K562 (cell line): Measurements from ENCODE around the gene THAP11. TPM values are rescaled to one million over a fixed set of nuclear protein-coding genes. Genes with fewer than 3 reads are reported as not detected.

Source experiments
- ATF2 ChIP-seq: sonication (generic); formaldehyde crosslinking; IDR thresholded peaks from 2 replicates; pipeline ENCODE4 v1.8.1; 2022; ENCODE audit warnings: missing genetic modification reagents
- CBX8 ChIP-seq: fragments of 200-600 bp; sonication (generic); IDR thresholded peaks from 2 replicates; pipeline ENCODE4 v1.6.1; 2012; ENCODE audit warnings: borderline replicate concordance, mixed run types, low read depth, mild to moderate bottlenecking, moderate library complexity, mixed read lengths, low read length, control low read depth, inconsistent platforms; ENCODE audit not compliant: poor library complexity, severe bottlenecking; ENCODE audit errors: extremely low read depth
- CEBPB ChIP-seq: fragments of 450-650 bp; IDR thresholded peaks from 2 replicates; pipeline ENCODE4 v1.6.1; 2016; ENCODE audit warnings: missing genetic modification characterization, missing compliant biosample characterization
- DNMT1 ChIP-seq: fragments of 450-650 bp; IDR thresholded peaks from 2 replicates; pipeline ENCODE4 v1.6.1; 2016; ENCODE audit warnings: antibody characterized with exemption, mild to moderate bottlenecking
- ELF4 ChIP-seq: fragments of 450-650 bp; formaldehyde crosslinking; IDR thresholded peaks from 2 replicates; pipeline ENCODE4 v1.4.0; 2022; ENCODE audit warnings: missing genetic modification characterization
- ETV6 ChIP-seq, 3 experiments: fragments of 150-350 bp in 1 of 3; sonication (generic) in 1 of 3; formaldehyde crosslinking in 1 of 3; IDR thresholded peaks; 2 replicates each; pipeline versions ENCODE4 v1.6.1 to v1.8.0; 2014 to 2022; ENCODE audit warnings: borderline replicate concordance in 2 of 3, low read depth in 2 of 3, antibody characterized with exemption in 1 of 3, low read length in 1 of 3, mild to moderate bottlenecking in 1 of 3, missing genetic modification reagents in 1 of 3
- EWSR1 ChIP-seq: fragments of 450-650 bp; IDR thresholded peaks from 2 replicates; pipeline ENCODE4 v1.6.1; 2018; ENCODE audit warnings: borderline replicate concordance, mild to moderate bottlenecking, low read depth, moderate library complexity; ENCODE audit not compliant: partially characterized antibody
- GATA2 ChIP-seq: sonication (generic); formaldehyde crosslinking; IDR thresholded peaks from 2 replicates; pipeline ENCODE4 v1.4.0; 2020; ENCODE audit warnings: mild to moderate bottlenecking, missing genetic modification reagents
- MLLT1 ChIP-seq, 2 experiments: fragments of 450-650 bp; IDR thresholded peaks; 2 replicates each; pipeline ENCODE4 v1.6.1; 2016
- PTBP1 ChIP-seq: fragments of 200-400 bp; formaldehyde crosslinking; IDR thresholded peaks from 2 replicates; pipeline ENCODE4 v1.6.1; 2017; ENCODE audit warnings: low read depth, low read length
- RFX7 ChIP-seq: fragments of 250-450 bp; sonication (Bioruptor Pico); IDR thresholded peaks from 2 replicates; pipeline ENCODE4 v1.5.1; 2021; ENCODE audit warnings: mild to moderate bottlenecking
- SIX5 ChIP-seq, 2 experiments: IDR thresholded peaks; 2 replicates each; pipeline ENCODE4 v1.6.1; 2011; ENCODE audit warnings: low read length in 2 of 2, borderline replicate concordance in 1 of 2, low read depth in 1 of 2, mild to moderate bottlenecking in 1 of 2, moderate library complexity in 1 of 2; ENCODE audit not compliant: insufficient read depth in 1 of 2
- SOX6 ChIP-seq: fragments of 450-650 bp; IDR thresholded peaks from 2 replicates; pipeline ENCODE4 v1.6.1; 2014; ENCODE audit warnings: mild to moderate bottlenecking
- TARDBP ChIP-seq: fragments of 450-650 bp; IDR thresholded peaks from 2 replicates; pipeline ENCODE4 v1.6.1; 2016
- TRIM28 ChIP-seq: fragments of 450-650 bp; IDR thresholded peaks from 2 replicates; pipeline ENCODE4 v1.6.1; 2017
- VEZF1 ChIP-seq: fragments of 200-800 bp; sonication (Bioruptor generic); IDR thresholded peaks from 2 replicates; pipeline ENCODE4 v1.6.1; 2017; ENCODE audit warnings: missing genetic modification characterization, missing compliant biosample characterization
- ZBTB17 ChIP-seq: fragments of 450-650 bp; formaldehyde crosslinking; IDR thresholded peaks from 2 replicates; pipeline ENCODE4 v1.4.0; 2020; ENCODE audit warnings: mild to moderate bottlenecking
- ZNF184 ChIP-seq: sonication (generic); formaldehyde crosslinking; IDR thresholded peaks from 2 replicates; pipeline ENCODE4 v1.5.0; 2020; ENCODE audit warnings: missing genetic modification reagents
- ZNF764 ChIP-seq: fragments of 250-450 bp; sonication (Bioruptor Pico); IDR thresholded peaks from 2 replicates; pipeline ENCODE4 v1.4.0; 2020; ENCODE audit warnings: low read depth, mild to moderate bottlenecking, moderate library complexity
- ZNF766 ChIP-seq: fragments of 200-800 bp; sonication (Bioruptor generic); conservative IDR thresholded peaks from 2 replicates; pipeline ENCODE4 v1.6.1; 2016; ENCODE audit warnings: missing genetic modification characterization, missing compliant biosample characterization
- polyA plus RNA-seq, 8 experiments: library from polyadenylated mRNA; depleted of rRNA in 4 of 8; stranded (reverse) in 5 of 8; unstranded in 3 of 8; fragments of >200 nt; fragmentation: Nextera tagmentation in 2 of 8; fragmentation: Illumina TruSeq in 1 of 8; extraction: Ambion mirVana in 2 of 8; extraction: Trizol in 1 of 8; gene quantifications; 2 replicates each; pipeline versions ENCODE4 v1.2.1 to v1.2.3, GENCODE V29; 2011 to 2014; ENCODE audit warnings: inconsistent platforms in 1 of 8, missing spikeins in 1 of 8
- total RNA-seq, 7 experiments: library from RNA; depleted of rRNA in 6 of 7; stranded (reverse); fragments of >200 nt in 6 of 7; fragmentation: Illumina TruSeq in 2 of 7; extraction: Trizol in 2 of 7; gene quantifications; 2 replicates each; pipeline versions ENCODE4 v1.2.1 to v1.2.3, GENCODE V29; 2011 to 2021; ENCODE audit warnings: low replicate concordance in 1 of 7
- TF ChIP-seq, protein P1 (sequence below), 2 experiments: fragments of 450-650 bp in 1 of 2; sonication (generic) in 1 of 2; formaldehyde crosslinking; conservative IDR thresholded peaks; 2 replicates each; pipeline versions ENCODE4 v1.4.0 to v1.8.1; 2020 to 2022; ENCODE audit warnings: mild to moderate bottlenecking in 1 of 2, missing genetic modification reagents in 1 of 2
- TF ChIP-seq, protein P2 (sequence below): sonication (generic); formaldehyde crosslinking; IDR thresholded peaks from 2 replicates; pipeline ENCODE4 v1.8.0; 2022; ENCODE audit warnings: missing genetic modification reagents, mild to moderate bottlenecking, borderline replicate concordance

THAP11 gene
- total and polyA plus RNA-seq, 9 of the 15 experiments (the other 6 are each of a cell fraction or from before 2014, with no cell fraction given): 2.4 to 31.6 (median 21.4) TPM

- TF ChIP-seq ATF2 (CRISPR knock-in tag): no peak
- TF ChIP-seq VEZF1 (CRISPR knock-in tag): peak; percentile 100
- TF ChIP-seq CEBPB (tag): peak; percentile 91
- no peak for TF ChIP-seq EWSR1
- TF ChIP-seq CBX8: no peak
- 0 out of 2 replicates have a peak, but pooled peaks have one; percentile 29 for TF ChIP-seq ZNF764 (CRISPR knock-in tag)
- no peak for TF ChIP-seq GATA2 (CRISPR knock-in tag)
- peak; percentile 65; the same call in 1 of the 2 replicates for TF ChIP-seq ZBTB17
- TF ChIP-seq, protein P1, sequence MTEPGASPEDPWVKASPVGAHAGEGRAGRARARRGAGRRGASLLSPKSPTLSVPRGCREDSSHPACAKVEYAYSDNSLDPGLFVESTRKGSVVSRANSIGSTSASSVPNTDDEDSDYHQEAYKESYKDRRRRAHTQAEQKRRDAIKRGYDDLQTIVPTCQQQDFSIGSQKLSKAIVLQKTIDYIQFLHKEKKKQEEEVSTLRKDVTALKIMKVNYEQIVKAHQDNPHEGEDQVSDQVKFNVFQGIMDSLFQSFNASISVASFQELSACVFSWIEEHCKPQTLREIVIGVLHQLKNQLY (CRISPR knock-in tag; conservative IDR thresholded peaks at IDR 0.05): no peak
- no peak for TF ChIP-seq ZNF184
- no peak for TF ChIP-seq SOX6
- TF ChIP-seq, protein P2, sequence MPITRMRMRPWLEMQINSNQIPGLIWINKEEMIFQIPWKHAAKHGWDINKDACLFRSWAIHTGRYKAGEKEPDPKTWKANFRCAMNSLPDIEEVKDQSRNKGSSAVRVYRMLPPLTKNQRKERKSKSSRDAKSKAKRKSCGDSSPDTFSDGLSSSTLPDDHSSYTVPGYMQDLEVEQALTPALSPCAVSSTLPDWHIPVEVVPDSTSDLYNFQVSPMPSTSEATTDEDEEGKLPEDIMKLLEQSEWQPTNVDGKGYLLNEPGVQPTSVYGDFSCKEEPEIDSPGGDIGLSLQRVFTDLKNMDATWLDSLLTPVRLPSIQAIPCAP (CRISPR knock-in tag): no peak
- no peak for TF ChIP-seq TARDBP
- TF ChIP-seq DNMT1: no peak
- TF ChIP-seq ETV6 (IDR thresholded peaks at IDR 0.05; ENCODE audit: borderline replicate concordance in 1 of 2, low read depth in 2 of 2, low read length in 1 of 2): no peak
- TF ChIP-seq ETV6 (CRISPR knock-in tag; IDR thresholded peaks at IDR 0.05; ENCODE audit: borderline replicate concordance): no peak
- peak; percentile 99 for TF ChIP-seq ZNF766 (CRISPR knock-in tag)
- TF ChIP-seq ELF4 (CRISPR knock-in tag): peak; percentile 49
- no peak for TF ChIP-seq PTBP1
- TF ChIP-seq MLLT1 (IDR thresholded peaks at IDR 0.05): no peak
- no peak for TF ChIP-seq RFX7 (CRISPR knock-in tag)
- TF ChIP-seq SIX5 (IDR thresholded peaks at IDR 0.05; ENCODE audit: borderline replicate concordance in 1 of 2, insufficient read depth in 1 of 2, low read depth in 1 of 2, low read length in 2 of 2): peak; percentile 99
- TF ChIP-seq TRIM28: no peak
Measured at GRCh38 chr16:67806428-67807147, 35.5 kb upstream of the THAP11 start, which contains the start of the genes RANBP10 and TSNAXIP1 (continued).
